ENCODE results near the gene OSMR. TPM values are rescaled to one million over a fixed set of nuclear protein-coding genes. Genes with fewer than 3 reads are reported as not detected.

OSMR gene
- 47.6 to 80.4 TPM (median 77.8 TPM) in 5 replicates for total RNA-seq (2022; extraction: Qiagen RNA extraction; ENCODE audit: low read depth)

GRCh38 chr5:38845526-38846378 lies at the start of gene OSMR:
TSS of gene OSMR (plus strand) at chr5:38846012. CDS start at chr5:38869045, 23,033 bp downstream.

Other genes starting within 250 kb of the OSMR start
- gene RICTOR, start 228.4 kb downstream of the OSMR start, total RNA-seq (2022; extraction: Qiagen RNA extraction; ENCODE audit: low read depth), result 4.1 to 11.4 TPM (median 11.0 TPM) in 5 replicates